Stomach (tissue), 9 donors: ENCODE results near the gene FAAP100. TPM values are rescaled to one million over a fixed set of nuclear protein-coding genes. Genes with fewer than 3 reads are reported as not detected.

Experiments
- DNase-seq, 2 donors: peaks; one replicate each; pipeline versions ENCODE4 v3.0.0 to v3.0.0-alpha.2; 2013 to 2019
- H3K27ac ChIP-seq, 5 donors: fragments of 200-600 bp in 4 of 5; sonication (generic) in 4 of 5; one replicate each; pipeline ENCODE4 v1.5.1; 2013 to 2019; ENCODE audit warnings: mild to moderate bottlenecking in 1 of 5, moderate library complexity in 1 of 5
- H3K27me3 ChIP-seq, 3 donors: fragments of 200-600 bp; sonication (generic); one replicate each; pipeline ENCODE4 v1.5.1; 2017 to 2019; ENCODE audit warnings: mixed run types in 1 of 3
- H3K36me3 ChIP-seq, 4 donors: fragments of 200-600 bp; sonication (generic); 1 replicate in 3 of 4; 2 replicates in 1 of 4; pipeline ENCODE4 v1.5.1; 2016 to 2019
- H3K4me1 ChIP-seq, 4 donors: fragments of 200-600 bp; sonication (generic); one replicate each; pipeline ENCODE4 v1.5.1; 2016 to 2019
- H3K4me3 ChIP-seq, 4 donors: fragments of 200-600 bp; sonication (generic) in 3 of 4; one replicate each; pipeline ENCODE4 v1.5.1; 2016 to 2019; ENCODE audit warnings: mild to moderate bottlenecking in 1 of 4
- H3K9me3 ChIP-seq, 4 donors: fragments of 200-600 bp; sonication (generic); one replicate each; pipeline ENCODE4 v1.5.1; 2016 to 2019
- EP300 ChIP-seq: sonication (generic); formaldehyde crosslinking; IDR thresholded peaks from one replicate; pipeline ENCODE4 v1.6.1; 2017; ENCODE audit warnings: antibody characterized with exemption
- POLR2A ChIP-seq, 4 donors: fragments of 450-650 bp; IDR thresholded peaks; one replicate each; pipeline ENCODE4 v1.6.1; 2016; ENCODE audit warnings: antibody characterized with exemption in 4 of 4, control low read depth in 2 of 4, mild to moderate bottlenecking in 1 of 4, moderate library complexity in 1 of 4
- POLR2AphosphoS5 ChIP-seq, 3 donors: sonication (generic); formaldehyde crosslinking; IDR thresholded peaks; one replicate each; pipeline ENCODE4 v1.6.1; 2016; ENCODE audit warnings: antibody characterized with exemption in 3 of 3
- WGBS, 5 donors: extraction: QIAGEN DNeasy Blood & Tissue Kit in 3 of 5; methylation state at CpG; one replicate each; pipeline versions ENCODE4 v1.1.5 to v1.1.7; 2013 to 2018; 5-methylcytosine and 5-hydroxymethylcytosine counted together
- intact Hi-C: fragments of 100-400 bp; cut with DNase I; formaldehyde crosslinking; loops from one replicate; pipeline ENCODE4 v1.15.1; 2023; ENCODE audit warnings: low total_unique reads
- polyA plus RNA-seq, 3 donors: library from polyadenylated mRNA; stranded (reverse); fragments of 200-250 nt; gene quantifications; one replicate each; pipeline ENCODE4 v1.2.3, GENCODE V29; 2013
- total RNA-seq, 5 donors: library from RNA; depleted of rRNA; stranded (reverse); fragments of >200 nt; gene quantifications; one replicate each; pipeline versions ENCODE4 v1.1.0 to v1.2.3, GENCODE V29; 2014 to 2016
- TF ChIP-seq, protein P1 (sequence below), 7 experiments: fragments of 450-650 bp in 4 of 7; fragments of 200-600 bp in 3 of 7; sonication (generic) in 3 of 7; IDR thresholded peaks; one replicate each; pipeline ENCODE4 v1.5.1; 2016 to 2019; ENCODE audit warnings: antibody characterized with exemption in 7 of 7, control low read depth in 2 of 7, mild to moderate bottlenecking in 1 of 7
- donor health status: healthy with polysubstance abuse.
- donor health status: Bipolar disorder and iron deficiency.
- donor health status: healthy.

FAAP100 gene
- total and polyA plus RNA-seq, 8 donors = 11.9 to 130 (median 24.3) TPM

DNA sequence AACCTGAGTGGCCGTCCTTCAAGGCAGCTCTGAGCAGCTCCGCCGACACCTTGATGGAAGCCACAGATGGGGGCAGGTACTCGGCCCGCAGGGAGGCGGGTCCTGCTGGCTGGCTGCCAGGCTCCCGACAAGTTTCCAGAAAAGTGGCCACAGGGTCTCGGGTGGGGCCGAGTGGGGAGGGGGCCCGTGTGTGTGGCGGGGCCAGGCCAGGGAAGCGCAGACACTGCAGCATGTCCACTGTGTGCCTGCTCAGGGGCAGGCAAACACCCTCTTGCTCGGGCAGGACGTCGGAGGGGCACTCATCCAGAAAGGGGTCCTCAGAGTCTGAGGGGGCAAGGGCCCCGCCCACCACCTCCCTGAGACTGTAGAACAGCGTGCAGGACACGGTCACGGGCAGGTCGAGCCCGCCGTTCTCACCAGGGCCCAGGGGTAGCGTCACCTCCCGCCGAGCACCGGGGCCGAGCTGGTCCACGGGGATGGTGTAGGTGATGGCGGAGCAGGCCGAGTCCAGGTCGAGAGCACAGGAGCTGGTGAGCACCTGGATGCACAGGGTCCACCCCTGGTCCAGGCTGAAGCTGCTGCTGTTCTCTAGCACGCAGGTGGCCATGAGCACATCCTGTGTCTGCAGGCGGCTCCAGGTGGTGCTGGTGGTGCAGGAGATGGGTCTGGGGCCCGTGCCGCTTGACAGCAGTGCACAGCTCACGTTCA, 5.1 kb downstream of the FAAP100 start:
- Histone ChIP-seq H3K36me3 (peaks cover 35 to 87% (median 85%) of the 10 kb centered on the region in 4 donors), H3K4me3 (no peak overlapping the region), H3K27ac (no peak overlapping the region), H3K9me3 (no peaks in the 10 kb centered on the region), H3K4me1 (peaks cover 9 to 20% (median 17%) of the 10 kb centered on the region in 4 donors), H3K27me3 (no peaks in the 10 kb centered on the region)
- 82 to 89% (median 84%) methylated on average over 30 to 36 of the region's 36 CpGs for WGBS, 5 donors
- no peak for DNase-seq
- intact Hi-C loops = no loop called here
- TF ChIP-seq, protein P1, sequence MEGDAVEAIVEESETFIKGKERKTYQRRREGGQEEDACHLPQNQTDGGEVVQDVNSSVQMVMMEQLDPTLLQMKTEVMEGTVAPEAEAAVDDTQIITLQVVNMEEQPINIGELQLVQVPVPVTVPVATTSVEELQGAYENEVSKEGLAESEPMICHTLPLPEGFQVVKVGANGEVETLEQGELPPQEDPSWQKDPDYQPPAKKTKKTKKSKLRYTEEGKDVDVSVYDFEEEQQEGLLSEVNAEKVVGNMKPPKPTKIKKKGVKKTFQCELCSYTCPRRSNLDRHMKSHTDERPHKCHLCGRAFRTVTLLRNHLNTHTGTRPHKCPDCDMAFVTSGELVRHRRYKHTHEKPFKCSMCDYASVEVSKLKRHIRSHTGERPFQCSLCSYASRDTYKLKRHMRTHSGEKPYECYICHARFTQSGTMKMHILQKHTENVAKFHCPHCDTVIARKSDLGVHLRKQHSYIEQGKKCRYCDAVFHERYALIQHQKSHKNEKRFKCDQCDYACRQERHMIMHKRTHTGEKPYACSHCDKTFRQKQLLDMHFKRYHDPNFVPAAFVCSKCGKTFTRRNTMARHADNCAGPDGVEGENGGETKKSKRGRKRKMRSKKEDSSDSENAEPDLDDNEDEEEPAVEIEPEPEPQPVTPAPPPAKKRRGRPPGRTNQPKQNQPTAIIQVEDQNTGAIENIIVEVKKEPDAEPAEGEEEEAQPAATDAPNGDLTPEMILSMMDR (IDR thresholded peaks at IDR 0.05) = no peak
- no peak for TF ChIP-seq POLR2A (IDR thresholded peaks at IDR 0.05)
- no peak for TF ChIP-seq EP300
- no peak for TF ChIP-seq POLR2AphosphoS5 (IDR thresholded peaks at IDR 0.05)

DNA sequence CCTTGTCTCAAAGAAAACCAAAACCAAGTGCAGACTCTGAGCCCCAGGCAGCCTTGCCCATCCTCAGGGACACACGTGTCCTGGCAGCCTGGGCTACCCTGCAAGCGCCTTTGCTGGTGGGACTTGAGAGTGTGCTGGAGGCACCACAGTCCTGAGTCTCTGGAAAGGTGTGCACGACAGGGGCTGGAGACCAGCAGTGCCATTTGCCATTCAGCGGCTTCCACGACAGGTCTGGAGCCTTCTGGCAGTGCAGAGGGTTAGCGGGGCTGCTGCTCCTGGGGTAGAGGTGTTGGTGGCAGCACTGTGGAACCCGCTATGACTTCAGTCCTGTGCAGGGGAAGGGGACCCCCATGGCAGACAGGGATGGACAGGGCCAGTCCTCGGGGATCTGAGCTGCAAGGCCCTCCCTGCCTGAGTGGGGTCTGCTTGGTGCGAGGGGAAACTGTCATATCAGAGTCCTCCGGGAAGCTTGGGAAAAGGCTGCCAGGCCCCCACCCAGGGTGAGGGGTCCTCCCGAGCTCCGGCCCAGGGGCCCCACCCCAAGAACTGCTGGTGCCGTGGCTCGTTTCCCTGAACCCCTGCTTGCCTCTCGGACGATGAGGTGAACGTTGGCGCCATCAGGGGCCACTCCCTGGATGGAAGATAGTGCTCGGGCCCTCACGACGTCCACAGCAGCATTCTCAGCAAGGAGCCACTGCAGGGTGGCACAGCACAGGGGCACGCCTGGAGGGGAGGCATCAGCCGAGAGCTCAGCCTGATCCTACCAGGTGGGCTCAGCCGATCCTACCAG, 6.8 kb downstream of the FAAP100 start:
- intact Hi-C loops = no loop called here
- TF ChIP-seq POLR2A (IDR thresholded peaks at IDR 0.05) (no peak), POLR2AphosphoS5 (IDR thresholded peaks at IDR 0.05) (no peak), EP300 (no peak)
- TF ChIP-seq, protein P1 (IDR thresholded peaks at IDR 0.05) = no peak
- WGBS, 5 donors = 88 to 89% (median 88%) methylated on average over 13 to 24 of the region's 24 CpGs; no CpG with 5 or more reads in 1 of the 5 donors
- Histone ChIP-seq H3K4me3 (no peak overlapping the region), H3K9me3 (no peaks in the 10 kb centered on the region), H3K27me3 (no peaks in the 10 kb centered on the region), H3K4me1 (peaks cover 0 to 5% (median 2%) of the 10 kb centered on the region in 4 donors), H3K36me3 (peaks cover 44 to 96% (median 95%) of the 10 kb centered on the region in 4 donors), H3K27ac (no peak overlapping the region)
- DNase-seq = no peak

DNA sequence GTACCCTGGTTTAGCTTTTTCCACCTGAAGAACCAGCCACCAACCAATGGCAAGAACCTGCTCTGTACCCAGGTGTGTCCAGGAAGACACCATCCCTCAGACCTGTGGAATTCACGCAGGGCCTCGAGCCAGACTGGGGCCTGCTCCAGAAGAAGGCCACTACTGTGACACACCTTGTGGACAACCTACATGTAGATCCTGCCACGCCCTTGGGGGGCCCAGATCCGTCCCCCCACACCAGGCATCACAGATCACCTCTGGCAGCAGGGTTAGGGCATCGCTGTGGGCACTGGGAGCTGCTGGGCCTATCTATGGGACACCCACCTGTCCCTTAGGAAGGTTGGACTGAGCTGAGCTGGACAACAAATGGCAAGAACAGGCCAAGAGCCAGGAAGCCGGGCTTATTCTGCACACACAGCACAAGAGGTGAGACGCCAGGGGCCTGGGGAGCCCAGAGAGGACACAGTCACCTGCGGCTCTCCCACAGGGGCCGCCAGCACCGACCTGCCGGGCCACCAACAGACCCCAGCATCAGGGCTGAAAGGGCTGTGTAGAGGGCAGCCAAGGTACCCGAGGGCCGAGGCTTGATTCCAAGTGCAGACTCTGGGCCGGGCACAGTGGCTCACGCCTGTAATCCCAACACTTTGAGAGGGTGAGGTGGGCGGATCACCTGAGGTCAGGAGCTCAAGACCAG, 7.7 kb downstream of the FAAP100 start:
- Histone ChIP-seq H3K4me1 (no peaks in the 10 kb centered on the region), H3K9me3 (no peaks in the 10 kb centered on the region), H3K27ac (no peak overlapping the region), H3K4me3 (no peak overlapping the region), H3K27me3 (no peaks in the 10 kb centered on the region), H3K36me3 (peaks cover 48 to 96% (median 95%) of the 10 kb centered on the region in 4 donors)
- 86 to 92% (median 91%) methylated on average over 12 to 16 of the region's 16 CpGs for WGBS, 5 donors
- intact Hi-C loops = no loop called here
- no peak for DNase-seq
- TF ChIP-seq POLR2A (IDR thresholded peaks at IDR 0.05) (no peak), POLR2AphosphoS5 (IDR thresholded peaks at IDR 0.05) (no peak), EP300 (no peak)
- TF ChIP-seq, protein P1 (IDR thresholded peaks at IDR 0.05) = no peak

DNA sequence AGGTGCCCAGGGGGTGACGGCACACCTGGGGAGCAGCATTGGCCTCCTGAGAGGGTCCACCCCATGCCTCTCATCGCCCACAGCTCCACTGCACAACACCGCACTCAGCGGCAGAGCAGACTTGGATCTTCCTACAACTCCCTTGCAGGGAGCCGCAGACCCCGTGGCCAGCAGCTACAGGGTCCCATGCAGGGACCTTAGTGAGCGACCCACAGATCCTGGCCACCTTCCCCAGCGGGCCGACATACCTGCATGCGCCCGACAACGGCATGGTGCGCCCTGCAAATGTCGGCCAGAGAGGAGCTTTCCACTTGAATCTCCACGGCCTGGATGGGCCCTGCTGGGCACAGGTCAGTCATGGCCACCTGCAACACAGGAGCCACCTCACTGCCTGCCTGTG, 8.4 kb downstream of the FAAP100 start:
- DNase-seq = no peak
- no peak for TF ChIP-seq POLR2A (IDR thresholded peaks at IDR 0.05)
- no peak for TF ChIP-seq EP300
- TF ChIP-seq, protein P1 (IDR thresholded peaks at IDR 0.05) = no peak
- TF ChIP-seq POLR2AphosphoS5 (IDR thresholded peaks at IDR 0.05) = no peak
- WGBS, 5 donors = 94 to 97% (median 96%) methylated on average over 13 to 15 of the region's 15 CpGs
- Histone ChIP-seq H3K4me1 (no peaks in the 10 kb centered on the region), H3K4me3 (no peak overlapping the region), H3K27me3 (no peaks in the 10 kb centered on the region), H3K36me3 (peaks cover 48 to 96% (median 95%) of the 10 kb centered on the region in 4 donors), H3K27ac (no peak overlapping the region), H3K9me3 (no peaks in the 10 kb centered on the region)
- intact Hi-C loops = no loop called here
